B cell (primary cell): ENCODE data around the gene THBS3. TPM values are rescaled to one million over a fixed set of nuclear protein-coding genes. Genes with fewer than 3 reads are reported as not detected.

Experiments used
- ATAC-seq: fragments of 200-7000 bp; cut with Tn5 transposase; one replicate; pipeline ENCODE4 v1.10.0; 2021; ENCODE audit warnings: low read depth, mild to moderate bottlenecking, moderate number of reproducible peaks, moderate library complexity
- CTCF ChIA-PET: fragments of 350-600 bp; sonication (Branson Sonifier 250); formaldehyde crosslinking; loops from one replicate; lab custom pipeline; 2021; ENCODE audit warnings: antibody characterized with exemption, inconsistent platforms; lab: Charles Lee
- POLR2A ChIA-PET: fragments of 350-600 bp; sonication (Branson Sonifier 250); formaldehyde crosslinking; loops from one replicate; lab custom pipeline; 2021; ENCODE audit warnings: antibody characterized with exemption; lab: Charles Lee
- DNase-seq: peaks from one replicate; pipeline ENCODE4 v3.0.0; 2013
- H2AFZ ChIP-seq: 2 replicates; pipeline ENCODE4 v1.6.1; 2012; ENCODE audit warnings: mild to moderate bottlenecking, low read depth, low read length; ENCODE audit not compliant: insufficient read depth, poor library complexity, severe bottlenecking
- H3K27ac ChIP-seq, 2 donors: 1 replicate in 1 of 2; 2 replicates in 1 of 2; pipeline ENCODE4 v1.5.1; 2012 to 2013; ENCODE audit warnings: low read length in 2 of 2, mild to moderate bottlenecking in 2 of 2, moderate library complexity in 1 of 2
- H3K27me3 ChIP-seq, 4 experiments: fragments of 200-600 bp in 1 of 4; sonication (generic) in 1 of 4; replicated peaks in 1 of 4; 1 replicate in 2 of 4; 2 replicates in 2 of 4; pipeline versions ENCODE4 v1.6.1 to v1.7.0; 2013 to 2016; ENCODE audit warnings: low read length in 3 of 4, mild to moderate bottlenecking in 2 of 4, mixed read lengths in 1 of 4, moderate library complexity in 1 of 4; ENCODE audit not compliant: insufficient read depth in 4 of 4, control insufficient read depth in 3 of 4; ENCODE audit errors: control extremely low read depth in 1 of 4
- H3K36me3 ChIP-seq, 2 experiments: replicated peaks in 1 of 2; 1 replicate in 1 of 2; 2 replicates in 1 of 2; pipeline versions ENCODE4 v1.6.1 to v1.7.1; 2013; ENCODE audit warnings: low read length in 1 of 2; ENCODE audit not compliant: insufficient read depth in 2 of 2, control insufficient read depth in 1 of 2; ENCODE audit errors: control extremely low read depth in 1 of 2, extremely low read depth in 1 of 2
- H3K4me1 ChIP-seq, 2 donors: fragments of 200-600 bp in 1 of 2; sonication (generic) in 1 of 2; 1 replicate in 1 of 2; 2 replicates in 1 of 2; pipeline versions ENCODE4 v1.5.1 to v1.6.1; 2013 to 2017; ENCODE audit warnings: low read length in 2 of 2; ENCODE audit not compliant: control insufficient read depth in 2 of 2, insufficient read depth in 2 of 2
- H3K4me2 ChIP-seq: replicated peaks from 2 replicates; pipeline ENCODE3; 2012; ENCODE audit warnings: mild to moderate bottlenecking, low read depth, low read length; ENCODE audit not compliant: poor library complexity, severe bottlenecking
- H3K4me3 ChIP-seq, 5 experiments: fragments of 200-600 bp in 1 of 5; sonication (generic) in 1 of 5; 1 replicate in 3 of 5; 2 replicates in 2 of 5; pipeline versions ENCODE4 v1.5.1 to v1.7.0; 2011 to 2016; ENCODE audit warnings: low read length in 4 of 5, mild to moderate bottlenecking in 4 of 5, low read depth in 2 of 5, control low read depth in 1 of 5, moderate library complexity in 1 of 5; ENCODE audit not compliant: insufficient read depth in 1 of 5; ENCODE audit errors: control extremely low read depth in 1 of 5, extremely low read depth in 1 of 5
- H3K79me2 ChIP-seq: fragments of 200-600 bp; sonication (generic); one replicate; pipeline ENCODE4 v1.6.0; 2016; ENCODE audit warnings: low read length; ENCODE audit not compliant: control insufficient read depth, insufficient read depth
- H3K9ac ChIP-seq: fragments of 200-600 bp; sonication (generic); 2 replicates; pipeline ENCODE4 v1.6.1; 2017; ENCODE audit warnings: mild to moderate bottlenecking, low read length, moderate library complexity
- H3K9me3 ChIP-seq, 3 donors: one replicate each; pipeline versions ENCODE4 v1.6.1 to v1.7.1; 2013; ENCODE audit warnings: low read length in 2 of 3; ENCODE audit not compliant: control insufficient read depth in 2 of 3, insufficient read depth in 1 of 3; ENCODE audit errors: control extremely low read depth in 1 of 3
- H4K20me1 ChIP-seq: 2 replicates; pipeline ENCODE4 v1.6.0; 2012; ENCODE audit warnings: mild to moderate bottlenecking, low read length; ENCODE audit not compliant: insufficient read depth, control insufficient read depth, poor library complexity, severe bottlenecking
- H3K27ac Mint-ChIP-seq: one replicate; pipeline ENCODE4 v1.8.0; 2021; ENCODE audit warnings: mixed read lengths
- H3K27me3 Mint-ChIP-seq: one replicate; pipeline ENCODE4 v1.8.0; 2021; ENCODE audit warnings: mixed read lengths
- H3K4me1 Mint-ChIP-seq: one replicate; pipeline ENCODE4 v1.8.0; 2021; ENCODE audit warnings: mixed read lengths
- H3K4me3 Mint-ChIP-seq: one replicate; pipeline ENCODE4 v1.8.0; 2021; ENCODE audit warnings: mixed read lengths
- H3K9me3 Mint-ChIP-seq: one replicate; pipeline ENCODE4 v1.8.0; 2022; ENCODE audit warnings: mixed read lengths; ENCODE audit not compliant: insufficient read depth
- CTCF ChIP-seq: fragments of 200-600 bp; IDR thresholded peaks from one replicate; pipeline ENCODE4 v1.8.0; 2022; ENCODE audit warnings: antibody characterized with exemption, mild to moderate bottlenecking
- EZH2 ChIP-seq: IDR thresholded peaks from 2 replicates; pipeline ENCODE4 v1.6.1; 2012; ENCODE audit warnings: borderline replicate concordance, low read depth, mild to moderate bottlenecking, moderate library complexity, low read length; ENCODE audit not compliant: insufficient read depth, poor library complexity, severe bottlenecking
- WGBS: methylation state at CpG from one replicate; pipeline ENCODE4 v1.1.5; 2013; ENCODE audit warnings: missing lambda C conversion rate; ENCODE audit not compliant: insufficient coverage; 5-methylcytosine and 5-hydroxymethylcytosine counted together
- intact Hi-C: fragments of 100-400 bp; cut with micrococcal nuclease; formaldehyde crosslinking; loops from one replicate; pipeline ENCODE4 v1.10.0; 2022
- polyA plus RNA-seq: library from polyadenylated mRNA; depleted of rRNA; stranded (reverse); fragments of >200 nt; gene quantifications from 2 replicates; pipeline ENCODE4 v1.2.3, GENCODE V29; 2012
- total RNA-seq, 2 donors: library from RNA; stranded (reverse); fragments of 120-200 nt in 1 of 2; gene quantifications; 1 replicate in 1 of 2; 2 replicates in 1 of 2; pipeline versions ENCODE4 v1.2.3 to v1.2.4, GENCODE V29; 2013 to 2022

Gene THBS3
- total and polyA plus RNA-seq, 2 donors (not counting 1 experiment from before 2014, with no cell fraction given): 28.0 to 28.6 TPM

GRCh38 chr1:155182052-155182550, 25.6 kb downstream of the THBS3 start:
- no peaks in the 10 kb centered on the region for H3K9me3 Mint-ChIP-seq
- no peaks in the 10 kb centered on the region for H3K36me3 ChIP-seq
- H3K4me2 ChIP-seq: no peak overlapping the region
- H2AFZ ChIP-seq: no peak overlapping the region
- H3K27me3 Mint-ChIP-seq: no peaks in the 10 kb centered on the region
- TF ChIP-seq EZH2: no peak
- ATAC-seq (no peak), DNase-seq (no peak)
- no peaks in the 10 kb centered on the region for H3K79me2 ChIP-seq
- H3K4me1 Mint-ChIP-seq: peaks cover 24% of the 10 kb centered on the region
- H3K4me3 Mint-ChIP-seq: no peak overlapping the region
- H3K27ac ChIP-seq: no peak overlapping the region
- H3K9ac ChIP-seq: no peak overlapping the region
- POLR2A ChIA-PET: interaction anchor here (0.8 kb wide), 1 partner anchor 81 kb away, joined by 10 read pairs; no protein-coding TSS in a partner anchor
- no peaks in the 10 kb centered on the region for H4K20me1 ChIP-seq
- no peaks in the 10 kb centered on the region for H3K9me3 ChIP-seq
- H3K27me3 ChIP-seq: no peaks in the 10 kb centered on the region
- H3K4me3 ChIP-seq: no peak overlapping the region
- H3K4me1 ChIP-seq: peaks cover 18 to 32% of the 10 kb centered on the region in 2 donors
- H3K27ac Mint-ChIP-seq: no peak overlapping the region
- WGBS: 96% methylated on average over 7 of the region's 7 CpGs
- CTCF ChIA-PET: interaction anchor here (12.7 kb wide), 1 partner anchor 13 kb away, joined by 196 read pairs; no protein-coding TSS in a partner anchor
- intact Hi-C loops: no loop called here

- no peak overlapping the region for H3K27ac ChIP-seq
- 97% methylated on average over 18 of the region's 18 CpGs for WGBS
- ChIA-PET CTCF (interaction anchor here (1.8 to 12.7 kb wide), 2 partner anchors 14 to 44 kb away, joined by 5 to 196 read pairs; no protein-coding TSS in a partner anchor), POLR2A (interaction anchor here (0.8 kb wide), 1 partner anchor 82 kb away, joined by 10 read pairs; no protein-coding TSS in a partner anchor)
- Mint-ChIP-seq H3K4me1 (peaks cover 27% of the 10 kb centered on the region), H3K27ac (no peak overlapping the region), H3K4me3 (no peak overlapping the region), H3K9me3 (no peaks in the 10 kb centered on the region), H3K27me3 (no peaks in the 10 kb centered on the region)
- no peaks in the 10 kb centered on the region for H3K27me3 ChIP-seq
- H3K79me2 ChIP-seq: no peaks in the 10 kb centered on the region
- H3K4me3 ChIP-seq: no peak overlapping the region
- H4K20me1 ChIP-seq: no peaks in the 10 kb centered on the region
- peaks cover 18 to 35% of the 10 kb centered on the region in 2 donors for H3K4me1 ChIP-seq
- TF ChIP-seq EZH2: no peak
- TF ChIP-seq CTCF: no peak
- H3K9me3 ChIP-seq: no peaks in the 10 kb centered on the region
- H2AFZ ChIP-seq: no peak overlapping the region
- H3K9ac ChIP-seq: no peak overlapping the region
- no peak for ATAC-seq
- intact Hi-C loops: no loop called here
- no peak for DNase-seq
- H3K4me2 ChIP-seq: no peak overlapping the region
- H3K36me3 ChIP-seq: no peaks in the 10 kb centered on the region
These were observed 26.2 kb downstream of the THBS3 start for GRCh38 chr1:155181371-155182051.
